ENCODE measurements around the gene RRP9. TPM values are rescaled to one million over a fixed set of nuclear protein-coding genes. Genes with fewer than 3 reads are reported as not detected.

The RRP9 gene
- total and polyA plus RNA-seq, 2 donors from 2014 or later = 17.8 to 18.6 TPM

- no peaks in the 10 kb centered on the region for H3K9me3 ChIP-seq (ENCODE audit: control insufficient read depth in 2 of 3, insufficient read depth in 1 of 3, low read length in 3 of 3)
- FAIRE-seq = no peak
- no peaks in the 10 kb centered on the region for H3K27me3 ChIP-seq (ENCODE audit: control insufficient read depth, insufficient read depth, low read length)
Observed at GRCh38 chr3:51977446-51978142, 35.9 kb upstream of the RRP9 start.

GRCh38 chr3:51975852-51976549 is 34.3 kb upstream of the RRP9 start:
- peaks cover 3 to 23% (median 6%) of the 10 kb centered on the region in 3 donors for H3K4me1 ChIP-seq (ENCODE audit: control insufficient read depth in 2 of 3, insufficient read depth in 2 of 3, low read depth in 1 of 3, low read length in 3 of 3)
- peak overlapping the region in 2 of 3 donors; percentile 52 to 96 for H3K9ac ChIP-seq (ENCODE audit: low read length in 3 of 3)
- H3K36me3 ChIP-seq (ENCODE audit: control insufficient read depth in 2 of 3, insufficient read depth in 3 of 3, low read length in 3 of 3) = peaks cover 0 to 5% (median 3%) of the 10 kb centered on the region in 3 donors
- H3K9me3 ChIP-seq (ENCODE audit: control insufficient read depth in 2 of 3, insufficient read depth in 1 of 3, low read length in 3 of 3) = no peaks in the 10 kb centered on the region
- peak overlapping the region; percentile 64 to 98 for H3K27ac ChIP-seq (ENCODE audit: low read depth in 2 of 2, low read length in 2 of 2)
- peak overlapping the region; percentile 62 to 94 (median 81) for H3K4me3 ChIP-seq (ENCODE audit: low read length in 3 of 3)
- H3K27me3 ChIP-seq (ENCODE audit: control insufficient read depth, insufficient read depth, low read length) = no peaks in the 10 kb centered on the region
- intact Hi-C loops (cut with DNase I) = no loop called here
- DNase-seq (peak; percentile 77 to 93 (median 91)), FAIRE-seq (no peak)
- no peak for TF ChIP-seq CTCF (IDR thresholded peaks at IDR 0.05; ENCODE audit: borderline replicate concordance, extremely low read depth, insufficient read depth)

More at GRCh38 chr3:51977446-51978142, 35.9 kb upstream of the RRP9 start:
- Histone ChIP-seq H3K36me3 (ENCODE audit: control insufficient read depth in 2 of 3, insufficient read depth in 3 of 3, low read length in 3 of 3) (peaks cover 0 to 4% (median 3%) of the 10 kb centered on the region in 3 donors), H3K4me1 (ENCODE audit: control insufficient read depth in 2 of 3, insufficient read depth in 2 of 3, low read depth in 1 of 3, low read length in 3 of 3) (peaks cover 3 to 29% (median 4%) of the 10 kb centered on the region in 3 donors), H3K4me3 (ENCODE audit: low read length in 3 of 3) (no peak overlapping the region), H3K27ac (ENCODE audit: low read depth in 2 of 2, low read length in 2 of 2) (peak overlapping the region in 1 of 2 donors; percentile 9), H3K9ac (ENCODE audit: low read length in 3 of 3) (no peak overlapping the region)
- intact Hi-C loops (cut with DNase I) = no loop called here
- no peak for TF ChIP-seq CTCF (IDR thresholded peaks at IDR 0.05; ENCODE audit: borderline replicate concordance, extremely low read depth, insufficient read depth)
- DNase-seq = no peak

- H3K4me1 ChIP-seq (ENCODE audit: control insufficient read depth in 2 of 3, insufficient read depth in 2 of 3, low read depth in 1 of 3, low read length in 3 of 3) = peaks cover 3 to 19% (median 4%) of the 10 kb centered on the region in 3 donors
- H3K9me3 ChIP-seq (ENCODE audit: control insufficient read depth in 2 of 3, insufficient read depth in 1 of 3, low read length in 3 of 3) = no peaks in the 10 kb centered on the region
- H3K4me3 ChIP-seq (ENCODE audit: low read length in 3 of 3) = peak within 1 kb of the TSS; percentile 62 to 94 (median 86)
- peak within 1 kb of the TSS; percentile 88 to 98 for H3K27ac ChIP-seq (ENCODE audit: low read depth in 2 of 2, low read length in 2 of 2)
- no peaks in the 10 kb centered on the region for H3K27me3 ChIP-seq (ENCODE audit: control insufficient read depth, insufficient read depth, low read length)
- H3K9ac ChIP-seq (ENCODE audit: low read length in 3 of 3) = peak within 1 kb of the TSS; percentile 68 to 96 (median 73)
- no peak for FAIRE-seq
- intact Hi-C loops (cut with DNase I) = no loop called here
- peak; percentile 55 to 92 (median 83) for DNase-seq
- H3K36me3 ChIP-seq (ENCODE audit: control insufficient read depth in 2 of 3, insufficient read depth in 3 of 3, low read length in 3 of 3) = peaks cover 0 to 5% (median 0%) of the 10 kb centered on the region in 3 donors
- TF ChIP-seq CTCF (IDR thresholded peaks at IDR 0.05; ENCODE audit: borderline replicate concordance, extremely low read depth, insufficient read depth) = no peak
Observed at GRCh38 chr3:51974963-51975851, 33.5 kb upstream of the RRP9 start, which contains the start of gene ABHD14A. Gene ABHD14A (plus strand): TSS chr3:51975064. CDS start chr3:51975136, 72 bp downstream.

Data from kidney (tissue), 14 donors.